GM20000 (cell line): ENCODE data around the gene CABP2.
A peak's percentile ranks its signal among the peaks of the same experiment; 100 is the strongest.
"Not testable (repeated sequence)": the region's sequence is repeated elsewhere in the genome, so short reads cannot be mapped to it uniquely, and the experiment has no call there.

Experiments used
- DNase-seq: peaks from one replicate; pipeline ENCODE4 v3.0.0; 2012; ENCODE audit warnings: low spot score
- TF ChIP-seq, protein P1 (sequence below): IDR thresholded peaks from 2 replicates; pipeline ENCODE4 v1.5.1; 2012; ENCODE audit warnings: mild to moderate bottlenecking, control low read depth; ENCODE audit errors: extremely low read depth, missing control alignments

Gene CABP2

DNA sequence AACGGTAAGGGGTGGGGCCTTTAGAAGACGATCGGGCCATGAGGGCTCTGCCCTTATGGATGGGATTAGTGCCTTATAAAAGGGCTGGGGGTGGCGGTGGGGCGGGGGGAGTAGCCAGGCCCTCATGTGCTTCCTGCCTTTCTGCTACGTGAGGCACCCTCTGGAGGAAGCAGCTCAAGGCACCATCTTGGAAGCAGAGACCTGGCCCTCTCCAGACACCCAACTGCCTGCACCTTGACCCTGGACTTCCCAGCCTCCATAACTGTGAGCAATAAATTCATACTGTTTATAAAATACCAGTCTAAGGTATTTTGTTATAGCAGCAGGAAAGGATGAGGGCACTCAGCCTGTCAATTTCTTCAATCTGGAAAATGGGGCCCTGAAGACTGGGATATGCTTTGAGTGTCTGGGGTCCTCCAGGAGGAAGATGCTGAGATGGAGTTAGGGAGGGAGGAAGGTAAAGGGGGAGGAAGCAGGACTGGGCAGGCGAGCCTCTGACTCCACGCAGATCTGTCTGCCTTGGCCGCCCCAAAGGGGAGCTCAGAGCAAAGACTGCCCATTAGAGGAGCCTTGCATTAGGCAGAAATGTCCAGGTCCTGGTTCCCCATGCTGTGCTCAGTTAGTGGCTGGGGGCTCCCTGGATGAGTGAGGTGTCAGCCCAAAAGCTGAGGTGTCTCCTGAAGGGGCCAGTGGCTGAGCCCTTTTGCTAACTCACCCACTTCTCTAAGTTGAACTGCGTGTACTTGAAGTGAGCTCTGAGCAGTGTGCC lies 5.3 kb downstream of the CABP2 start:
- no peak for DNase-seq
- TF ChIP-seq, protein P1, sequence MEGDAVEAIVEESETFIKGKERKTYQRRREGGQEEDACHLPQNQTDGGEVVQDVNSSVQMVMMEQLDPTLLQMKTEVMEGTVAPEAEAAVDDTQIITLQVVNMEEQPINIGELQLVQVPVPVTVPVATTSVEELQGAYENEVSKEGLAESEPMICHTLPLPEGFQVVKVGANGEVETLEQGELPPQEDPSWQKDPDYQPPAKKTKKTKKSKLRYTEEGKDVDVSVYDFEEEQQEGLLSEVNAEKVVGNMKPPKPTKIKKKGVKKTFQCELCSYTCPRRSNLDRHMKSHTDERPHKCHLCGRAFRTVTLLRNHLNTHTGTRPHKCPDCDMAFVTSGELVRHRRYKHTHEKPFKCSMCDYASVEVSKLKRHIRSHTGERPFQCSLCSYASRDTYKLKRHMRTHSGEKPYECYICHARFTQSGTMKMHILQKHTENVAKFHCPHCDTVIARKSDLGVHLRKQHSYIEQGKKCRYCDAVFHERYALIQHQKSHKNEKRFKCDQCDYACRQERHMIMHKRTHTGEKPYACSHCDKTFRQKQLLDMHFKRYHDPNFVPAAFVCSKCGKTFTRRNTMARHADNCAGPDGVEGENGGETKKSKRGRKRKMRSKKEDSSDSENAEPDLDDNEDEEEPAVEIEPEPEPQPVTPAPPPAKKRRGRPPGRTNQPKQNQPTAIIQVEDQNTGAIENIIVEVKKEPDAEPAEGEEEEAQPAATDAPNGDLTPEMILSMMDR = no peak

DNA sequence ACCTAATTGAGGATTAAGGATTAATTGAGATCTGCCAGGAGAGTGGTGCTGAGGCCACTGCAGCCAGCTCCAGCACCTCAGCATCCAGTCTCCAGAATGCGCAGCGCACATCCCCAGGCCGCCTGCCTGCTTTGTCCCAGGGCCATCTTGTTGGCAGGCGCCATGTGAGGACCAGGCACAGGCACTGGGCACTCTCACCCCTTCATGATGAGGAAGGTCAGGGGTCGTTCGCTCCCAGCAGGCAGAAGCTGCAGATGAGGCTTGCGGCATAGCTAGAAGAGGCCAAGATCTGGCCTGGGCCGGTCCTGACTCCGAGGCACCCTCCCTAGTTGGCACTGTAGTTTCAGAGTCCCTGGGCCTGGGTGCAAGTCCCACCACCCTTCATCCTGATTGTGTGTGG lies 6.4 kb downstream of the CABP2 start:
- TF ChIP-seq, protein P1 = no peak
- no peak for DNase-seq

DNA sequence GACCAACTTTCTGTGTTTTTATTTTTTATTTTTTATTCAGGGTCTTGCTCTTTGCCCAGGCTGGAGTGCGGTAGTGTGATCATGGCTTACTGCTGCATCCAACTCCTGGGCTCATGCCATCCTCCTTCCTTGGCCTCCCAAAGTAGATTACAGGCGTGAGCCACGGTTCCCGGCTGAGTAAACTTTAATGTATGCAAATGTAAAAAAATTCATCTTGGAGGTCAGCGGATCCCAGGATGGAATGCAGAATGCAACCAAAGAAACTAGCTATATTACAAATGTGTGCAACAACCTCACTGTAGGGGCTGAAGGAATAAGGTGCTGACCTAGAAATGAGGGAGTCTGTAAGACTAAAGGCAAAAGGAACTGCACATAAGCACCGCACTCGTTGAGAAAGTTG lies 9.1 kb downstream of the CABP2 start:
- TF ChIP-seq, protein P1 = no peak

DNA sequence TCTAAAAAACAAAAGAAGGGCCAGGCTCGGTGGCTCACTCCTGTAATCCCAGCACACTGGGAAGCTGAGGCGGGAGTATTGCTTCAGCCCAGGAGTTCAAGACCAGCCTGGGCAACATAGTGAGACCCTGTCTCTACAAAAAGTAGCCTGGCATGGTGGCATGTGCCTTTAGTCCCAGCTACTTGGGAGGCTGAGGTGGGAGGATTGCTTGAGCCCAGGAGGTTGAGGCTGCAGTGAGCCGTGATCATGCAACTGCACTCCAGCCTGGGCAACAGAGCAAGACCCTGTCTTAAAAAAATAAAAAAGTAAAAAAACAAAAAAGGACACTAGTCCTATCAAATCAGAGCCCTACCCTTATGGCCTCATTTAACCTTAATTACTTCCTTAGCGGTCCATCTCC lies 11.7 kb downstream of the CABP2 start:
- DNase-seq = not testable (repeated sequence)

More for the DNA sequence above, 9.1 kb downstream of the CABP2 start:
- DNase-seq = no peak

DNA sequence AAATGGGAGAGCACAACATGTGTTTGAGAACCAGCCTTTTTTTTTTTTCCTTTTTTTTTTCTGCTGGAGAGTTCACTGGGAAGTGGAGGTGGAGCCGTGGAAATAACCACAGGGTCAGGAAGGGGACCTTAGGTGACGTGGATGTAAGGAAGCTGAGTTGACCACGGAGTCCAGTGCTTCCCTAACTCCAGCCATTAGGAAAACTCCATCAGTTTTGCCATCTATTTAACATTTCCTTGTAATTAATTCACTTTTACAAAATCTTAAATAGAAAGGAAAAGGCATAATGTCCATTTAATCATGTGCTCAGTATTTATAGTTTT lies 13.3 kb downstream of the CABP2 start:
- DNase-seq = no peak
- TF ChIP-seq, protein P1 = no peak

DNA sequence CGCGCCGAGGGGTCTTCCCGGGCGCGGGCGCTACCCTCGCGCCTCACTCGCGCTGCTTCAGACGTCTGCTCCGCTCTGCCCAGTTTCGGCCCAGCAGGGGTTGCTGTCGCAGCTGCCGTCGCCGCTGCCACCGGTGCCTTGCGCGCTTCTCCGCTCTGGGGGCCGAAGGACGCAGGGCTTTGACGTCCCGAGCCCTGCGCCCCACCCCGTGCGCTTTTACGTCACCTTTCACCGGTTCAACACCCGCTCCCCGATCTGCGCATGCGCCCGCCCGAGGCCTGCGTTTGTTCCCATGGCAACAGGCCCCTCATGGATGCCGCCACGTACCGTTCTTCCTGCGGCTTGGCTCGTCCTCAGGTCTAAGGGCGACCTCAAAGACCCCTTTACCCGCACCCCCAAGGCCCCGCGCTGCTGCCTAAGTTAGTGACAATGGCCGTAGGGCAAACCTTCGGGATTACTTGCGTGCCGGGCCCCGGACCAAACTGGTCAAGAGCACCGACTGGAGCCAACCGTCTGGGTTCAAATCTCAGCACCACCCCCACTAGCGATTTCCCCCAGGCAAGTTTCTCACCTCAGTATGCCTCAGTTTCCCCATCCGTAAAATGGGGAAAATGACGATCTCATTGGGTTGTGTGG lies 14.6 kb downstream of the CABP2 start:
- peak; percentile 98 for DNase-seq
- TF ChIP-seq, protein P1 = no peak

DNA sequence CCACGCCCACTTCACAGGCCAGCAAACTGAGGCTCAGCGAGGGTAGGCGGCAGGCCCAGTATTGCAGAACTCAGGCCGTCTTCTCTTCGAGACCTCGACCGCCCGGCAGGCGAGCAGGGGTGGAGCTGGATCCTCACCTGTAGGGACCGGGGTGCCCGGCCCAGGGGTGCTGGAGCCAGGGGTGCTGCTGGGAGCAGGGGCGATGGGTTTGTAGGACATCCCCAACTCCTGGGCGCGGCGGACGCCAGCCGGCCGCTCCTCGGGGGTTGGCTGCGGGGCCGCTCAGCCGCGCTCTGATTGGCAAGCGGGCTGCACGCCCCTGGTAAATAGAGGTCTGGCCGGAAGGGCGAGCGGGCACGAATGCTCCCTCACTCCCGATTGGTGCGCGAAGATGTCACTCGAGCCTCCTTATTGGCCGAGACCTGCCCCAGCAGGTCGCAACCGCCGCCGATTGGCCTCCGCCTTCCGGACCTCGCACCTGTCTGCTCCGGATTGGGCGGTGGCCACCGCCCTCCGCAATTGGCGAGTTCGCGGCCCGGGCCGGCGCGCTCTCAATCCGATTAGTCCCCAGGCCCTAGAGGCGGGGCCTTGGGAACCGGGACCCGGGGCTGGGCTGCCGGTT lies 15.3 kb downstream of the CABP2 start, which contains the start of gene CDK2AP2:
TSS of gene CDK2AP2 (minus strand) at position 299 of the 622 bp plus-strand sequence. CDS start at position 219, 80 bp downstream.
- TF ChIP-seq, protein P1 = no peak
- DNase-seq = peak; percentile 99
